Liver (tissue), 9 donors: Measurements from ENCODE around the gene UBTD1. TPM values are rescaled to one million over a fixed set of nuclear protein-coding genes. Genes with fewer than 3 reads are reported as not detected.

Experiments
- DNase-seq: peaks from one replicate; pipeline ENCODE4 v3.0.0-alpha.2; 2017; ENCODE audit warnings: low spot score
- H3K27ac ChIP-seq, 2 donors: one replicate each; pipeline ENCODE4 v1.7.0; 2013; ENCODE audit warnings: inconsistent platforms in 2 of 2, low read length in 2 of 2, control low read depth in 1 of 2, low read depth in 1 of 2, mild to moderate bottlenecking in 1 of 2
- H3K27me3 ChIP-seq, 4 donors: one replicate each; pipeline versions ENCODE4 v1.6.1 to v1.7.0; 2013; ENCODE audit warnings: low read length in 3 of 4, inconsistent platforms in 1 of 4, mild to moderate bottlenecking in 1 of 4, moderate library complexity in 1 of 4; ENCODE audit not compliant: control insufficient read depth in 4 of 4, insufficient read depth in 4 of 4
- H3K36me3 ChIP-seq, 4 donors: one replicate each; pipeline versions ENCODE4 v1.6.1 to v1.7.0; 2013; ENCODE audit warnings: low read length in 3 of 4, mild to moderate bottlenecking in 3 of 4, low read depth in 1 of 4, moderate library complexity in 1 of 4; ENCODE audit not compliant: control insufficient read depth in 4 of 4, insufficient read depth in 3 of 4
- H3K4me1 ChIP-seq, 4 donors: one replicate each; pipeline versions ENCODE4 v1.6.1 to v1.7.0; 2013; ENCODE audit warnings: low read length in 3 of 4, mild to moderate bottlenecking in 3 of 4, moderate library complexity in 1 of 4; ENCODE audit not compliant: control insufficient read depth in 4 of 4, insufficient read depth in 4 of 4
- H3K4me3 ChIP-seq, 3 donors: one replicate each; pipeline versions ENCODE4 v1.6.1 to v1.7.0; 2013; ENCODE audit warnings: low read length in 3 of 3, control low read depth in 1 of 3, low read depth in 1 of 3, mild to moderate bottlenecking in 1 of 3
- H3K9ac ChIP-seq, 2 donors: one replicate each; pipeline ENCODE4 v1.7.0; 2013; ENCODE audit warnings: low read length in 2 of 2, mild to moderate bottlenecking in 2 of 2, moderate library complexity in 2 of 2, control low read depth in 1 of 2, low read depth in 1 of 2
- H3K9me3 ChIP-seq, 4 donors: one replicate each; pipeline versions ENCODE4 v1.6.1 to v1.7.0; 2013; ENCODE audit warnings: low read length in 3 of 4; ENCODE audit not compliant: control insufficient read depth in 4 of 4
- EGR1 ChIP-seq, 2 donors: IDR thresholded peaks; 2 replicates each; pipeline ENCODE4 v1.6.1; 2016 to 2018; ENCODE audit warnings: antibody characterized with exemption in 2 of 2, low read depth in 2 of 2
- FOXA1 ChIP-seq: IDR thresholded peaks from 2 replicates; pipeline ENCODE4 v1.6.1; 2016; ENCODE audit warnings: antibody characterized with exemption
- FOXA2 ChIP-seq: IDR thresholded peaks from 2 replicates; pipeline ENCODE4 v1.6.1; 2016; ENCODE audit warnings: antibody characterized with exemption
- GABPA ChIP-seq, 2 donors: IDR thresholded peaks in 1 of 2; conservative IDR thresholded peaks in 1 of 2; 2 replicates each; pipeline ENCODE4 v1.6.1; 2016; ENCODE audit warnings: antibody characterized with exemption in 2 of 2, mild to moderate bottlenecking in 1 of 2, moderate library complexity in 1 of 2
- HNF4G ChIP-seq: IDR thresholded peaks from 2 replicates; pipeline ENCODE4 v1.6.1; 2016; ENCODE audit warnings: antibody characterized with exemption
- JUND ChIP-seq, 2 donors: IDR thresholded peaks; 2 replicates each; pipeline ENCODE4 v1.6.1; 2016; ENCODE audit warnings: antibody characterized with exemption in 2 of 2
- NR2F2 ChIP-seq: IDR thresholded peaks from 2 replicates; pipeline ENCODE4 v1.6.1; 2016; ENCODE audit warnings: antibody characterized with exemption
- RAD21 ChIP-seq, 2 donors: IDR thresholded peaks; 2 replicates each; pipeline ENCODE4 v1.6.1; 2016; ENCODE audit warnings: antibody characterized with exemption in 2 of 2, mild to moderate bottlenecking in 2 of 2
- RXRA ChIP-seq, 2 donors: IDR thresholded peaks; 2 replicates each; pipeline ENCODE4 v1.6.1; 2017 to 2018; ENCODE audit warnings: antibody characterized with exemption in 2 of 2, mild to moderate bottlenecking in 1 of 2
- TAF1 ChIP-seq: conservative IDR thresholded peaks from 2 replicates; pipeline ENCODE4 v1.6.1; 2016; ENCODE audit warnings: antibody characterized with exemption, mild to moderate bottlenecking
- YY1 ChIP-seq: IDR thresholded peaks from 2 replicates; pipeline ENCODE4 v1.6.1; 2016; ENCODE audit warnings: antibody characterized with exemption, mild to moderate bottlenecking
- WGBS: extraction: QIAGEN DNeasy Blood & Tissue Kit; methylation state at CpG from one replicate; pipeline ENCODE4 v1.1.7; 2013; 5-methylcytosine and 5-hydroxymethylcytosine counted together
- polyA plus RNA-seq, 2 donors: library from polyadenylated mRNA; stranded (reverse) in 1 of 2; unstranded in 1 of 2; fragments of 200-250 nt in 1 of 2; fragments of >200 nt in 1 of 2; fragmentation: Nextera tagmentation in 1 of 2; extraction: Ambion mirVana in 1 of 2; gene quantifications; one replicate each; pipeline versions ENCODE4 v1.2.1 to v1.2.3, GENCODE V29; 2013 to 2015
- total RNA-seq, 2 donors: library from RNA; depleted of rRNA; stranded (reverse); fragments of >200 nt; gene quantifications; one replicate each; pipeline ENCODE4 v1.2.3, GENCODE V29; 2014
- TF ChIP-seq, protein P1 (sequence below): IDR thresholded peaks from 2 replicates; pipeline ENCODE4 v1.6.1; 2016; ENCODE audit warnings: antibody characterized with exemption, mild to moderate bottlenecking
- TF ChIP-seq, protein P2 (sequence below): IDR thresholded peaks from 2 replicates; pipeline ENCODE4 v1.6.1; 2016; ENCODE audit warnings: antibody characterized with exemption
- TF ChIP-seq, protein P3 (sequence below): IDR thresholded peaks from 2 replicates; pipeline ENCODE4 v1.6.1; 2016; ENCODE audit warnings: antibody characterized with exemption
- TF ChIP-seq, protein P4 (sequence below): IDR thresholded peaks from 2 replicates; pipeline ENCODE4 v1.6.1; 2016; ENCODE audit warnings: antibody characterized with exemption
- donor health status: healthy.
- donor health status: healthy.
- donor health status: healthy.
- donor health status: healthy.
- donor health status: healthy.

The UBTD1 gene
- total and polyA plus RNA-seq, 4 donors = 2.7 to 11.0 (median 9.3) TPM

DNA sequence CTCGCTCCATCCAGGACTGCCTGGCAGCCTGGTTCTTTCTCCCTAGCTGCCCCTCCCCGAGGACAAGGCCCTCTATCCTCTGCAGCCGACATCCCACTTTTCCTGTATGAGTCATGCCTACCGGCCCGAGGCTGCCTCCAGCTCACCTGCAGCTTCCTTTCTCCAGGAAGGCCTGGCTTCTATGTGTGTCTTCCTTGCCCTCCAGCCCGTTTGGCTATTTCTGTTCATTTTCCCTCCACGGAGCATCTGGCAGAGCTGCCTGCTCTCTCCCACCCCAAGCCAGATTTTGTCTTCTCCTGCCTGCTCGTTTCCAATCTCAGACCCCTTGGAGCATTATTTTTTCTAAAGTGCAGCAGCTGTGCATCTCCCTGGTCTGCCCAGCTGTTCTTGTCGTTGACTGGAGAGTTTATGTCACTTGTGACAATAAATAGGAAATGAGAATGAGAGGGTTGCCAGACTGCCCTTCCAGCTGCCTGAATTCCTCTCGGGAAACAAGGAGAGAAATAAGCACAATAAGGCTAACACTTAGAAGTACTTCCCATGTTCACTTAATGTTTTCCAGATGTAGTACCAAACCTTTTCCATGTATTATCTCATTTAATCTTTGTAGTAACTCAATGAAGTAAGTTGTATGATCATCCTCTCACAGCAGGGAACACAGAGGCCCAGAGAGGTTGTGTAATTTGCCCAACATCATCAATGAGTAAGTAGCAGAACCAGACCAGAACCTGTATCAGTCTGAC is 19.7 kb downstream of the UBTD1 start (continued):
- TF ChIP-seq, protein P1, sequence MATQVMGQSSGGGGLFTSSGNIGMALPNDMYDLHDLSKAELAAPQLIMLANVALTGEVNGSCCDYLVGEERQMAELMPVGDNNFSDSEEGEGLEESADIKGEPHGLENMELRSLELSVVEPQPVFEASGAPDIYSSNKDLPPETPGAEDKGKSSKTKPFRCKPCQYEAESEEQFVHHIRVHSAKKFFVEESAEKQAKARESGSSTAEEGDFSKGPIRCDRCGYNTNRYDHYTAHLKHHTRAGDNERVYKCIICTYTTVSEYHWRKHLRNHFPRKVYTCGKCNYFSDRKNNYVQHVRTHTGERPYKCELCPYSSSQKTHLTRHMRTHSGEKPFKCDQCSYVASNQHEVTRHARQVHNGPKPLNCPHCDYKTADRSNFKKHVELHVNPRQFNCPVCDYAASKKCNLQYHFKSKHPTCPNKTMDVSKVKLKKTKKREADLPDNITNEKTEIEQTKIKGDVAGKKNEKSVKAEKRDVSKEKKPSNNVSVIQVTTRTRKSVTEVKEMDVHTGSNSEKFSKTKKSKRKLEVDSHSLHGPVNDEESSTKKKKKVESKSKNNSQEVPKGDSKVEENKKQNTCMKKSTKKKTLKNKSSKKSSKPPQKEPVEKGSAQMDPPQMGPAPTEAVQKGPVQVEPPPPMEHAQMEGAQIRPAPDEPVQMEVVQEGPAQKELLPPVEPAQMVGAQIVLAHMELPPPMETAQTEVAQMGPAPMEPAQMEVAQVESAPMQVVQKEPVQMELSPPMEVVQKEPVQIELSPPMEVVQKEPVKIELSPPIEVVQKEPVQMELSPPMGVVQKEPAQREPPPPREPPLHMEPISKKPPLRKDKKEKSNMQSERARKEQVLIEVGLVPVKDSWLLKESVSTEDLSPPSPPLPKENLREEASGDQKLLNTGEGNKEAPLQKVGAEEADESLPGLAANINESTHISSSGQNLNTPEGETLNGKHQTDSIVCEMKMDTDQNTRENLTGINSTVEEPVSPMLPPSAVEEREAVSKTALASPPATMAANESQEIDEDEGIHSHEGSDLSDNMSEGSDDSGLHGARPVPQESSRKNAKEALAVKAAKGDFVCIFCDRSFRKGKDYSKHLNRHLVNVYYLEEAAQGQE = no peak
- TF ChIP-seq FOXA2 (no peak), EGR1 (IDR thresholded peaks at IDR 0.05; ENCODE audit: low read depth in 2 of 2) (no peak), NR2F2 (no peak), RAD21 (IDR thresholded peaks at IDR 0.05) (no peak), JUND (IDR thresholded peaks at IDR 0.05) (no peak), FOXA1 (no peak)
- TF ChIP-seq, protein P2, sequence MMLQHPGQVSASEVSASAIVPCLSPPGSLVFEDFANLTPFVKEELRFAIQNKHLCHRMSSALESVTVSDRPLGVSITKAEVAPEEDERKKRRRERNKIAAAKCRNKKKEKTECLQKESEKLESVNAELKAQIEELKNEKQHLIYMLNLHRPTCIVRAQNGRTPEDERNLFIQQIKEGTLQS = no peak

DNA sequence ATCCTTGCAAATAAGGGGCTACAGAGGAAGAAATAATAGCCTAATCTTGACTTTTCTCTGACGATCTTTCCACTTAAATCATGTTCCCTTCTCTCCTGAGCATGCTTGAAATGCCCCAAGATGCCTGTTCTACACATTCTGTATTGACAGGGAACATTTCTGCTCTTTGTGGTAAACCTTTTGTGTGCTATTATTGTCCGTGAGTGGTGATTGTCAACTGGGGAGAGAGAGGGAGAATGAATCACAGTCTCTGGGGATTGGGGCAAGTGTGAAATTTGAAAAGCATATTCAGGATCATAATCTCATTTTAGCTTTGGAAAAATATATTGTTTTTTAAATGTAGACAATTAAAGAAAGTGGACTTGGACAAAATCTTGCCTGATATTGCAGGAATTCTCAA is 20.6 kb downstream of the UBTD1 start:
- no peaks in the 10 kb centered on the region for H3K36me3 ChIP-seq
- no peaks in the 10 kb centered on the region for H3K9me3 ChIP-seq
- H3K27ac ChIP-seq = no peak overlapping the region
- H3K4me1 ChIP-seq = peaks cover 4 to 11% (median 9%) of the 10 kb centered on the region in 4 donors
- DNase-seq = no peak
- H3K4me3 ChIP-seq = no peak overlapping the region
- WGBS = 47% methylated on average over 2 of the region's 2 CpGs
- TF ChIP-seq HNF4G (no peak), GABPA (IDR thresholded peaks at IDR 0.05 in 1 of 2, conservative IDR thresholded peaks at IDR 0.05 in 1 of 2) (no peak), RAD21 (IDR thresholded peaks at IDR 0.05) (no peak), FOXA2 (no peak), RXRA (IDR thresholded peaks at IDR 0.05) (no peak), YY1 (no peak), NR2F2 (no peak), JUND (IDR thresholded peaks at IDR 0.05) (no peak), TAF1 (no peak), EGR1 (IDR thresholded peaks at IDR 0.05; ENCODE audit: low read depth in 2 of 2) (no peak)
- TF ChIP-seq, protein P1 = no peak
- TF ChIP-seq, protein P2 = no peak
- TF ChIP-seq, protein P3, sequence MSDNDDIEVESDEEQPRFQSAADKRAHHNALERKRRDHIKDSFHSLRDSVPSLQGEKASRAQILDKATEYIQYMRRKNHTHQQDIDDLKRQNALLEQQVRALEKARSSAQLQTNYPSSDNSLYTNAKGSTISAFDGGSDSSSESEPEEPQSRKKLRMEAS = no peak
- TF ChIP-seq, protein P4, sequence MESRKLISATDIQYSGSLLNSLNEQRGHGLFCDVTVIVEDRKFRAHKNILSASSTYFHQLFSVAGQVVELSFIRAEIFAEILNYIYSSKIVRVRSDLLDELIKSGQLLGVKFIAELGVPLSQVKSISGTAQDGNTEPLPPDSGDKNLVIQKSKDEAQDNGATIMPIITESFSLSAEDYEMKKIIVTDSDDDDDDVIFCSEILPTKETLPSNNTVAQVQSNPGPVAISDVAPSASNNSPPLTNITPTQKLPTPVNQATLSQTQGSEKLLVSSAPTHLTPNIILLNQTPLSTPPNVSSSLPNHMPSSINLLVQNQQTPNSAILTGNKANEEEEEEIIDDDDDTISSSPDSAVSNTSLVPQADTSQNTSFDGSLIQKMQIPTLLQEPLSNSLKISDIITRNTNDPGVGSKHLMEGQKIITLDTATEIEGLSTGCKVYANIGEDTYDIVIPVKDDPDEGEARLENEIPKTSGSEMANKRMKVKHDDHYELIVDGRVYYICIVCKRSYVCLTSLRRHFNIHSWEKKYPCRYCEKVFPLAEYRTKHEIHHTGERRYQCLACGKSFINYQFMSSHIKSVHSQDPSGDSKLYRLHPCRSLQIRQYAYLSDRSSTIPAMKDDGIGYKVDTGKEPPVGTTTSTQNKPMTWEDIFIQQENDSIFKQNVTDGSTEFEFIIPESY = no peak
- no peak overlapping the region for H3K9ac ChIP-seq
- no peaks in the 10 kb centered on the region for H3K27me3 ChIP-seq
